ENCODE measurements around the gene TMEM245. TPM values are rescaled to one million over a fixed set of nuclear protein-coding genes. Genes with fewer than 3 reads are reported as not detected.

Gene TMEM245
- total and polyA plus RNA-seq, 10 of the 15 experiments (the other 5 are each of a cell fraction or from before 2014, with no cell fraction given): 7.4 to 36.1 (median 19.0) TPM

DNA sequence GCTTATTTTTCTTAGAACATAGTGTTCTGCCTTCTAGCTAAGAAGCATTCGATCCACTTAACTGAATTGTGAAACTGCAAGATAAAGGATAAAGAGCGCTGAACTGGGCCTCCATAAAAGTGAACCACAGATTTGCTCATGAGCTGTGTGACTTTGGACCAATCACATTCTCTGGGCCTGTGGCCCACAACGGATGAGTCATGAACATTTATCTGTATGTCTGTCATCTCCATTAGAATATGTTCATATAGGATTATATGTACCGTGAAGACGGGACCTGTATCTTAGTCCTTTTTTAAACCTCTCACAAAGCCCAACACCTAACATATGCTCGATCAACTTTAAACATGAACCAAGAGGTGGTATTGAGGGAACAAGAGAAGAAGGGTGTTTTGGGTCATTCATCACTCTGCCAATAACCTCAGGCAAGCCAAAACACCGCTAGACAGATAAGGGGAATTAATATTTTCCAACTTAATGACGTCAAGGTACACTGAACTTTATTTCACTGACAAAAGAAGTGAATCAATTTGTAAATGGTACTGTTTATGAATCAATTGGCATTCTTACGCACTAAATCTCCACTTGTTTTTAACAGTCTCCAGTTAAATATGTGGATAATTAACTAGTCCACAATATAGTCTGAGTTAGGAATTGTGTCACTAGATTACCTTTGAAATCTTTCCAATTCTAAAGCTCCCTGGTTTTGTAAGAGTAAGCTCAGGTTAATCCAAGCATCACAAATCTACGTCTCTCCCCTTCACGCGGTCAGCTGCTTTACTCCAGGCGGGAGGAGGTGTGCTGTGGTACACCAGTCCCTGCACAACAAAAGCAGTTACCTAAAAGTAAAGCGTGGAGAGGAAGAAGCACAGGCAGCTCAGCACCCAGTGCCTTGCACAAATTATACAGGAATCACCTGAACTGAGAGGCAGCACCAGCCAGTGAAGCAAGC lies 1.6 kb downstream of the TMEM245 start (continued):
- TF ChIP-seq, protein P1, sequence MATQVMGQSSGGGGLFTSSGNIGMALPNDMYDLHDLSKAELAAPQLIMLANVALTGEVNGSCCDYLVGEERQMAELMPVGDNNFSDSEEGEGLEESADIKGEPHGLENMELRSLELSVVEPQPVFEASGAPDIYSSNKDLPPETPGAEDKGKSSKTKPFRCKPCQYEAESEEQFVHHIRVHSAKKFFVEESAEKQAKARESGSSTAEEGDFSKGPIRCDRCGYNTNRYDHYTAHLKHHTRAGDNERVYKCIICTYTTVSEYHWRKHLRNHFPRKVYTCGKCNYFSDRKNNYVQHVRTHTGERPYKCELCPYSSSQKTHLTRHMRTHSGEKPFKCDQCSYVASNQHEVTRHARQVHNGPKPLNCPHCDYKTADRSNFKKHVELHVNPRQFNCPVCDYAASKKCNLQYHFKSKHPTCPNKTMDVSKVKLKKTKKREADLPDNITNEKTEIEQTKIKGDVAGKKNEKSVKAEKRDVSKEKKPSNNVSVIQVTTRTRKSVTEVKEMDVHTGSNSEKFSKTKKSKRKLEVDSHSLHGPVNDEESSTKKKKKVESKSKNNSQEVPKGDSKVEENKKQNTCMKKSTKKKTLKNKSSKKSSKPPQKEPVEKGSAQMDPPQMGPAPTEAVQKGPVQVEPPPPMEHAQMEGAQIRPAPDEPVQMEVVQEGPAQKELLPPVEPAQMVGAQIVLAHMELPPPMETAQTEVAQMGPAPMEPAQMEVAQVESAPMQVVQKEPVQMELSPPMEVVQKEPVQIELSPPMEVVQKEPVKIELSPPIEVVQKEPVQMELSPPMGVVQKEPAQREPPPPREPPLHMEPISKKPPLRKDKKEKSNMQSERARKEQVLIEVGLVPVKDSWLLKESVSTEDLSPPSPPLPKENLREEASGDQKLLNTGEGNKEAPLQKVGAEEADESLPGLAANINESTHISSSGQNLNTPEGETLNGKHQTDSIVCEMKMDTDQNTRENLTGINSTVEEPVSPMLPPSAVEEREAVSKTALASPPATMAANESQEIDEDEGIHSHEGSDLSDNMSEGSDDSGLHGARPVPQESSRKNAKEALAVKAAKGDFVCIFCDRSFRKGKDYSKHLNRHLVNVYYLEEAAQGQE (IDR thresholded peaks at IDR 0.05; ENCODE audit: low read depth, low read length): no peak
- TF ChIP-seq BMI1 (IDR thresholded peaks at IDR 0.05; ENCODE audit: borderline replicate concordance) (no peak), MXI1 (IDR thresholded peaks at IDR 0.05; ENCODE audit: low read depth, low read length) (no peak), ETV6 (conservative IDR thresholded peaks at IDR 0.05 in 1 of 2, IDR thresholded peaks at IDR 0.05 in 1 of 2; ENCODE audit: borderline replicate concordance in 1 of 2, low read depth in 1 of 2) (no peak), NFYB (IDR thresholded peaks at IDR 0.05; ENCODE audit: insufficient read depth, low read depth, low read length) (peak; percentile 87), HDAC6 (IDR thresholded peaks at IDR 0.05; ENCODE audit: unreplicated experiment) (no peak), ZNF207 (IDR thresholded peaks at IDR 0.05; ENCODE audit: borderline replicate concordance) (no peak), RFX5 (IDR thresholded peaks at IDR 0.05; ENCODE audit: low read depth, low read length) (0 out of 2 replicates have a peak, but pooled peaks have one; percentile 33), POU2F2 (IDR thresholded peaks at IDR 0.05; ENCODE audit: borderline replicate concordance, low read depth, low read length) (no peak), MTA2 (IDR thresholded peaks at IDR 0.05; ENCODE audit: low read depth) (no peak)
- TF ChIP-seq, protein P2, sequence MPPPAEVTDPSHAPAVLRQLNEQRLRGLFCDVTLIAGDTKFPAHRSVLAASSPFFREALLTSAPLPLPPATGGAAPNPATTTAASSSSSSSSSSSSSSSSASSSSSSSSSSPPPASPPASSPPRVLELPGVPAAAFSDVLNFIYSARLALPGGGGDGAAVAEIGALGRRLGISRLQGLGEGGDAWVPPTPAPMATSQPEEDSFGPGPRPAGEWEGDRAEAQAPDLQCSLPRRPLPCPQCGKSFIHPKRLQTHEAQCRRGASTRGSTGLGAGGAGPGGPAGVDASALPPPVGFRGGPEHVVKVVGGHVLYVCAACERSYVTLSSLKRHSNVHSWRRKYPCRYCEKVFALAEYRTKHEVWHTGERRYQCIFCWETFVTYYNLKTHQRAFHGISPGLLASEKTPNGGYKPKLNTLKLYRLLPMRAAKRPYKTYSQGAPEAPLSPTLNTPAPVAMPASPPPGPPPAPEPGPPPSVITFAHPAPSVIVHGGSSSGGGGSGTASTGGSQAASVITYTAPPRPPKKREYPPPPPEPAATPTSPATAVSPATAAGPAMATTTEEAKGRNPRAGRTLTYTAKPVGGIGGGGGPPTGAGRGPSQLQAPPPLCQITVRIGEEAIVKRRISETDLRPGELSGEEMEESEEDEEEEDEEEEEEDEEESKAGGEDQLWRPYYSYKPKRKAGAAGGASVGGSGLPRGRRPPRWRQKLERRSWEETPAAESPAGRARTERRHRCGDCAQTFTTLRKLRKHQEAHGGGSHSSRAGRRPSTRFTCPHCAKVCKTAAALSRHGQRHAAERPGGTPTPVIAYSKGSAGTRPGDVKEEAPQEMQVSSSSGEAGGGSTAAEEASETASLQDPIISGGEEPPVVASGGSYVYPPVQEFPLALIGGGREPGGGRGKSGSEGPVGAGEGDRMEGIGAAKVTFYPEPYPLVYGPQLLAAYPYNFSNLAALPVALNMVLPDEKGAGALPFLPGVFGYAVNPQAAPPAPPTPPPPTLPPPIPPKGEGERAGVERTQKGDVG (CRISPR knock-in tag; IDR thresholded peaks at IDR 0.05): no peak
- TF ChIP-seq, protein P3, sequence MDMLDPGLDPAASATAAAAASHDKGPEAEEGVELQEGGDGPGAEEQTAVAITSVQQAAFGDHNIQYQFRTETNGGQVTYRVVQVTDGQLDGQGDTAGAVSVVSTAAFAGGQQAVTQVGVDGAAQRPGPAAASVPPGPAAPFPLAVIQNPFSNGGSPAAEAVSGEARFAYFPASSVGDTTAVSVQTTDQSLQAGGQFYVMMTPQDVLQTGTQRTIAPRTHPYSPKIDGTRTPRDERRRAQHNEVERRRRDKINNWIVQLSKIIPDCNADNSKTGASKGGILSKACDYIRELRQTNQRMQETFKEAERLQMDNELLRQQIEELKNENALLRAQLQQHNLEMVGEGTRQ (IDR thresholded peaks at IDR 0.05; ENCODE audit: borderline replicate concordance, low read depth, low read length): no peak
